ENCODE measurements around the gene FBXO39.
A peak's percentile ranks its signal among the peaks of the same experiment; 100 is the strongest.
"Not testable (repeated sequence)": the region's sequence is repeated elsewhere in the genome, so short reads cannot be mapped to it uniquely, and the experiment has no call there.

FBXO39 gene

GRCh38 chr17:6793748-6794493 lies 17.9 kb downstream of the FBXO39 start:
- DNase-seq (ENCODE audit: low spot score), result no peak

GRCh38 chr17:6796017-6796886 lies 20.2 kb downstream of the FBXO39 start:
- no peak for DNase-seq (ENCODE audit: low spot score)

- no peak for DNase-seq (ENCODE audit: low spot score)
Observed at GRCh38 chr17:6796887-6797490, 21.0 kb downstream of the FBXO39 start.

- no peak for DNase-seq (ENCODE audit: low spot score)
Observed at GRCh38 chr17:6797718-6798351, 21.8 kb downstream of the FBXO39 start.

- no peak for DNase-seq (ENCODE audit: low spot score)
Observed at GRCh38 chr17:6799738-6800137, 23.7 kb downstream of the FBXO39 start.

- no peak for DNase-seq (ENCODE audit: low spot score)
Observed at GRCh38 chr17:6800422-6801027, 24.5 kb downstream of the FBXO39 start.

- DNase-seq (ENCODE audit: low spot score), result no peak
Observed at GRCh38 chr17:6811510-6811909, 35.5 kb downstream of the FBXO39 start.

- DNase-seq (ENCODE audit: low spot score), result no peak
Observed at GRCh38 chr17:6812295-6812694, 36.3 kb downstream of the FBXO39 start.

- DNase-seq (ENCODE audit: low spot score), result no peak
Observed at GRCh38 chr17:6815775-6816174, 39.8 kb downstream of the FBXO39 start.

- not testable (repeated sequence) for DNase-seq (ENCODE audit: low spot score)
Observed at GRCh38 chr17:6816368-6816767, 40.4 kb downstream of the FBXO39 start.

GRCh38 chr17:6818938-6819337 lies 42.9 kb downstream of the FBXO39 start:
- DNase-seq (ENCODE audit: low spot score), result no peak

GRCh38 chr17:6823011-6823442 lies 47.0 kb downstream of the FBXO39 start:
- DNase-seq (ENCODE audit: low spot score), result peak; percentile 96

- DNase-seq (ENCODE audit: low spot score), result no peak
Observed at GRCh38 chr17:6830383-6830986, 54.5 kb downstream of the FBXO39 start.

- DNase-seq (ENCODE audit: low spot score), result peak; percentile 40
Observed at GRCh38 chr17:6831661-6832263, 55.7 kb downstream of the FBXO39 start, which contains the start of gene TEKT1. Gene TEKT1, minus strand, starts transcription at chr17:6831729. Its CDS starts 1,353 bp downstream, at chr17:6830376.

Measured in kidney capillary endothelial cell (primary cell).